ENCODE measurements around the gene TRHDE. TPM values are rescaled to one million over a fixed set of nuclear protein-coding genes. Genes with fewer than 3 reads are reported as not detected.
"Not testable (repeated sequence)": the region's sequence is repeated elsewhere in the genome, so short reads cannot be mapped to it uniquely, and the experiment has no call there.

Gene TRHDE
- total and polyA plus RNA-seq, 9 donors, result 0.29 to 2.3 (median 0.49) TPM

DNA sequence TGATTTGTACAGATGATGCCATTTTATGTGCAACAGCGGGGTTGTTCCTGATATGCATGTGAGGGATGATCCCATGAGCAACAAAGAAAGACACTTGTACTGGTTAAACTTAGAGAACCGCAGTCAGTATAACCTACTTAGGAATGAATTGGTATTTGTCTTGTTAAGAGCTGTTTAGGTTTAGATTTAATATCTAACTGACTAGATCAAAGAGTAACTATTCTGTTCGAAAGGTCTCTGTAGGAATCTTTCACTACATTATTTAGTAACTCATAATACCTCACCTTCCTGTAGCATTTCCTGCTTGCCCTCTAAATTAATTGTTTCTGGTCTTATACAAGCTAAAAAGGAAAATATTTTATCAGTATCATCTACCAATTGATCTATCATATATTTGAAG lies 350.4 kb downstream of the TRHDE start:
- no peak overlapping the region for H3K27ac ChIP-seq (ENCODE audit: low read length)
- H3K4me1 ChIP-seq (ENCODE audit: control insufficient read depth, insufficient read depth, low read length), result no peaks in the 10 kb centered on the region
- no peaks in the 10 kb centered on the region for H3K9me3 ChIP-seq (replicated peaks; ENCODE audit: control insufficient read depth, low read depth, low read length)
- no CpG with 5 or more reads among the region's 3 CpGs for WGBS (ENCODE audit: insufficient coverage)
- H3K4me3 ChIP-seq (ENCODE audit: low read length), result no peak overlapping the region
- DNase-seq, result no peak
- no peaks in the 10 kb centered on the region for H3K27me3 ChIP-seq (ENCODE audit: control insufficient read depth, insufficient read depth, low read length)
- H3K36me3 ChIP-seq (ENCODE audit: control insufficient read depth, insufficient read depth, low read length), result no peaks in the 10 kb centered on the region

DNA sequence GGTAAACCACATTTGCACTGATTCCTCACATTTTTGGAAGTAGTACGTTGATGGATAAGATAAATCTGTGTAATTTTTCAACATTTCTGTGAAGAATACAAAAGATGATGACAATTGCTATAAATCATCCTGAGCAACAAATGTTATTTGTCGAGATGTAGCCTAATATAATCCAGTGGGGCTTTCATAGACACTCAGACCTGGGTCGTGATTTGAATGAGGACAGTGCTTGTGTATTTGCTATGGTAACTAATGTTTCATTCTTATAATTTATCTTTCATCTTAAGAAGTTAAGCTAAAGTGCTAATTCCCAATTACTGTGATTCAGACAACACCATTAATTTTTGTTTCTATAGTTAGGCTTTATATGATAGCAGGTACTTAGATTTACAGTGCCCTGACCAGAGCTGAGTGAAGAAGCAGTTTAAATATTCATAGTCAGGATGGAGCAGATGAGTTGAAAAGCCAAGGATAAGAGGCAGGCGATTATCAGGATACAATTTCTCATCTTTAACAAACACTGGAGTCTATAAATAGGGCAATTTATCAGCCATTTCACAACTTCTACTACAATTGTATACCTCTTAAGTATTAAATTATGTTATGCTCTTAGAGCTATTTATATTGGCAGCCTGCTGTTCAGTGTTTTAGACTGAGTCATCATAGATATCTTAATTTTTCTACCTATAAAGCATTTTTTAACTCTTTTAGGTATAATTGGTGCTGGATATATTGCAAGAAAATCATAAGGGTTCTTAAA lies 359.9 kb downstream of the TRHDE start:
- no peak for DNase-seq
- Histone ChIP-seq H3K27ac (ENCODE audit: low read length) (no peak overlapping the region), H3K4me3 (ENCODE audit: low read length) (no peak overlapping the region), H3K9me3 (replicated peaks; ENCODE audit: control insufficient read depth, low read depth, low read length) (no peaks in the 10 kb centered on the region), H3K27me3 (ENCODE audit: control insufficient read depth, insufficient read depth, low read length) (no peaks in the 10 kb centered on the region), H3K36me3 (ENCODE audit: control insufficient read depth, insufficient read depth, low read length) (no peaks in the 10 kb centered on the region), H3K4me1 (ENCODE audit: control insufficient read depth, insufficient read depth, low read length) (no peaks in the 10 kb centered on the region)
- WGBS (ENCODE audit: insufficient coverage), result no CpG with 5 or more reads among the region's 4 CpGs

DNA sequence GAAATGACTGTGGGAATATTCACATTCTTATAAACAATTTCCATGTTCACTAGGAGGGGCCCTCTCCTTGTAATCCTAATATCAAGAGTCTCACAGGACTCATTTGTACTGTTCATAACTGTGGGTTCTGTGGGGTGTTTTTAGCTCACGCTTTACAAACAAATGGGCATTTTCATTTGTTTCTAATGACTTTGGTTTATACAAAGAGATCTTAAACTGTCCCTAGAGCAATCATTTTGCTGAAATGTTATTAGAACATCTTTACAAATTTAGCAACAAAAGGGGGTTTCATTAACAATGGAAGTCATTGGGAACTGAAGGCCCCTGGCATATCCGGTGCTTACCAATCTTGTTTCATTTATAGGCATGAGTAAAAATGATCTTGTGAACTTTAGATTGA lies 370.5 kb downstream of the TRHDE start:
- Histone ChIP-seq H3K27ac (ENCODE audit: low read length) (no peak overlapping the region), H3K4me3 (ENCODE audit: low read length) (no peak overlapping the region), H3K27me3 (ENCODE audit: control insufficient read depth, insufficient read depth, low read length) (no peaks in the 10 kb centered on the region), H3K4me1 (ENCODE audit: control insufficient read depth, insufficient read depth, low read length) (no peaks in the 10 kb centered on the region), H3K36me3 (ENCODE audit: control insufficient read depth, insufficient read depth, low read length) (no peaks in the 10 kb centered on the region), H3K9me3 (replicated peaks; ENCODE audit: control insufficient read depth, low read depth, low read length) (no peaks in the 10 kb centered on the region)
- DNase-seq, result no peak
- no CpG with 5 or more reads among the region's 2 CpGs for WGBS (ENCODE audit: insufficient coverage)

- H3K27me3 ChIP-seq (ENCODE audit: control insufficient read depth, insufficient read depth, low read length), result no peaks in the 10 kb centered on the region
- no peak overlapping the region for H3K27ac ChIP-seq (ENCODE audit: low read length)
- H3K36me3 ChIP-seq (ENCODE audit: control insufficient read depth, insufficient read depth, low read length), result no peaks in the 10 kb centered on the region
- no peak overlapping the region for H3K4me3 ChIP-seq (ENCODE audit: low read length)
- no peak for DNase-seq
- no peaks in the 10 kb centered on the region for H3K9me3 ChIP-seq (replicated peaks; ENCODE audit: control insufficient read depth, low read depth, low read length)
- no peaks in the 10 kb centered on the region for H3K4me1 ChIP-seq (ENCODE audit: control insufficient read depth, insufficient read depth, low read length)
Observed at GRCh38 chr12:72647139-72647538, 375.0 kb downstream of the TRHDE start.

DNA sequence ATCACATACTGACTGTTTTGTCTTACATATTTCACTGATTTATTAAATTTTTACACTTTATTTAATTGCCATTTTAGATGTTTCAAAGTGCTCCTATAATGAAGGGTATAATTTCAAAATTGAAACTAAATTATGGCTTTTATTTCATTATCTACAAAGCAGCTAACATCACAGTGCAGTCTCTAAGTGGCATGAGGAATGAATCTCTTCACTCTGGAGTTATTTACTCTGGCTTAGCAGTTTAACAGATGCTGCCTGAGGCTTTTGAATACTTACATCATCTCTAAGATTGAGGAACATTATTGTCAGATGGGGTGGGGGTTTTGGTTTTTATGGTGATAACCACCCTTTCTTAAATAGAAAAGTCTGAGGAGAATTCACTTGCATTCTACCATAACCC lies 386.4 kb downstream of the TRHDE start:
- Histone ChIP-seq H3K27ac (ENCODE audit: low read length) (no peak overlapping the region), H3K4me1 (ENCODE audit: control insufficient read depth, insufficient read depth, low read length) (no peaks in the 10 kb centered on the region), H3K9me3 (replicated peaks; ENCODE audit: control insufficient read depth, low read depth, low read length) (no peaks in the 10 kb centered on the region), H3K27me3 (ENCODE audit: control insufficient read depth, insufficient read depth, low read length) (no peaks in the 10 kb centered on the region), H3K36me3 (ENCODE audit: control insufficient read depth, insufficient read depth, low read length) (no peaks in the 10 kb centered on the region), H3K4me3 (ENCODE audit: low read length) (no peak overlapping the region)
- DNase-seq, result no peak

DNA sequence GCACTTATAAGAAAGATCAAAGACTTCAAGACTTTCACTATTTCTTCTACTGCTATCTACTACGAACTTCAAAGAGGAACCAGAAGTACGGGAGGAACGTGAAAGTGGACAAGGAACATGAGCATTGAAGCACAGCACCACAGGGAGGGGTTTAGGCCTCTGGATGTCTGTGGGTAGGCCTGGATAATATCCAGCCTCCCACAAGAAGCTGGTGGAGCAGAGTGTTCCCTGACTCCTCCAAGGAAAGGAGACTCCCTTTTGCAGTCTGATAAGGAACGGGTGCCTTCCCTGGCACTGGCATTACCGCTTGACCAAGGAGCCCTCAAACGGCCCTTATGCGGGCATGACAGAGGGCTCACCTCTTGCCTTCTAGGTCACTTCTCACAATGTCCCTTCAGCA lies 388.0 kb downstream of the TRHDE start:
- H3K36me3 ChIP-seq (ENCODE audit: control insufficient read depth, insufficient read depth, low read length); DNase-seq; H3K4me1 ChIP-seq (ENCODE audit: control insufficient read depth, insufficient read depth, low read length); H3K27me3 ChIP-seq (ENCODE audit: control insufficient read depth, insufficient read depth, low read length); H3K9me3 ChIP-seq (replicated peaks; ENCODE audit: control insufficient read depth, low read depth, low read length); H3K4me3 ChIP-seq (ENCODE audit: low read length); H3K27ac ChIP-seq (ENCODE audit: low read length): not testable (repeated sequence)
- no CpG with 5 or more reads among the region's 7 CpGs for WGBS (ENCODE audit: insufficient coverage)

DNA sequence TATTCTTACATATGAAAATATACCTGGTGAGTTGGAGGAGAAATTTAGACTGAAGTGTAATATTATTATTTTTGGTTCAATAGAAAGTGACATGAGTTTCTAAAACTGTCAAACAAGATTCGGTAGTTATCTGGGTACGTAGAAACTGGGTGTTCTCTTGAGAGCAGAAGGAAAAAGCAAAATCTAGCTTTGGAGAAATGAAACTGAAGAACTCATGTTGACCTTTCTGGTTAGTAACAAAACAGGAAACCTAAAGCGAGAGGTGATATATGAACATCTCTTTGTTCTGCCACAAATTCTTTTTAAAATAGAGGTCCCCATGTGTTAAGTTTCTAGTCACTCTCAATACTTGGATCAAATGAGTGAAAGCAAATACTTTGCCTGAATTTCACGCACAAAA lies 401.7 kb downstream of the TRHDE start:
- H3K27ac ChIP-seq (ENCODE audit: low read length), result no peak overlapping the region
- H3K4me3 ChIP-seq (ENCODE audit: low read length), result no peak overlapping the region
- H3K9me3 ChIP-seq (replicated peaks; ENCODE audit: control insufficient read depth, low read depth, low read length), result no peaks in the 10 kb centered on the region
- no peaks in the 10 kb centered on the region for H3K36me3 ChIP-seq (ENCODE audit: control insufficient read depth, insufficient read depth, low read length)
- 70% methylated on average over 2 of the region's 4 CpGs for WGBS (ENCODE audit: insufficient coverage)
- no peaks in the 10 kb centered on the region for H3K4me1 ChIP-seq (ENCODE audit: control insufficient read depth, insufficient read depth, low read length)
- DNase-seq, result peak; percentile 57
- H3K27me3 ChIP-seq (ENCODE audit: control insufficient read depth, insufficient read depth, low read length), result no peaks in the 10 kb centered on the region

GRCh38 chr12:72676556-72676955 lies 404.4 kb downstream of the TRHDE start:
- Histone ChIP-seq H3K9me3 (replicated peaks; ENCODE audit: control insufficient read depth, low read depth, low read length) (no peaks in the 10 kb centered on the region), H3K36me3 (ENCODE audit: control insufficient read depth, insufficient read depth, low read length) (no peaks in the 10 kb centered on the region), H3K4me1 (ENCODE audit: control insufficient read depth, insufficient read depth, low read length) (no peaks in the 10 kb centered on the region), H3K27ac (ENCODE audit: low read length) (no peak overlapping the region), H3K27me3 (ENCODE audit: control insufficient read depth, insufficient read depth, low read length) (no peaks in the 10 kb centered on the region), H3K4me3 (ENCODE audit: low read length) (no peak overlapping the region)
- DNase-seq, result no peak
- no CpG with 5 or more reads among the region's 1 CpG for WGBS (ENCODE audit: insufficient coverage)

- DNase-seq, result no peak
- Histone ChIP-seq H3K27me3 (ENCODE audit: control insufficient read depth, insufficient read depth, low read length) (no peaks in the 10 kb centered on the region), H3K4me3 (ENCODE audit: low read length) (no peak overlapping the region), H3K27ac (ENCODE audit: low read length) (no peak overlapping the region), H3K36me3 (ENCODE audit: control insufficient read depth, insufficient read depth, low read length) (no peaks in the 10 kb centered on the region), H3K4me1 (ENCODE audit: control insufficient read depth, insufficient read depth, low read length) (no peaks in the 10 kb centered on the region), H3K9me3 (replicated peaks; ENCODE audit: control insufficient read depth, low read depth, low read length) (no peaks in the 10 kb centered on the region)
Observed at GRCh38 chr12:72677139-72677538, 405.0 kb downstream of the TRHDE start.

GRCh38 chr12:72677846-72678245 lies 405.7 kb downstream of the TRHDE start:
- Histone ChIP-seq H3K27ac (ENCODE audit: low read length) (no peak overlapping the region), H3K36me3 (ENCODE audit: control insufficient read depth, insufficient read depth, low read length) (no peaks in the 10 kb centered on the region), H3K27me3 (ENCODE audit: control insufficient read depth, insufficient read depth, low read length) (no peaks in the 10 kb centered on the region), H3K4me1 (ENCODE audit: control insufficient read depth, insufficient read depth, low read length) (no peaks in the 10 kb centered on the region), H3K9me3 (replicated peaks; ENCODE audit: control insufficient read depth, low read depth, low read length) (no peaks in the 10 kb centered on the region), H3K4me3 (ENCODE audit: low read length) (no peak overlapping the region)
- DNase-seq, result no peak
- no CpG with 5 or more reads among the region's 2 CpGs for WGBS (ENCODE audit: insufficient coverage)

DNA sequence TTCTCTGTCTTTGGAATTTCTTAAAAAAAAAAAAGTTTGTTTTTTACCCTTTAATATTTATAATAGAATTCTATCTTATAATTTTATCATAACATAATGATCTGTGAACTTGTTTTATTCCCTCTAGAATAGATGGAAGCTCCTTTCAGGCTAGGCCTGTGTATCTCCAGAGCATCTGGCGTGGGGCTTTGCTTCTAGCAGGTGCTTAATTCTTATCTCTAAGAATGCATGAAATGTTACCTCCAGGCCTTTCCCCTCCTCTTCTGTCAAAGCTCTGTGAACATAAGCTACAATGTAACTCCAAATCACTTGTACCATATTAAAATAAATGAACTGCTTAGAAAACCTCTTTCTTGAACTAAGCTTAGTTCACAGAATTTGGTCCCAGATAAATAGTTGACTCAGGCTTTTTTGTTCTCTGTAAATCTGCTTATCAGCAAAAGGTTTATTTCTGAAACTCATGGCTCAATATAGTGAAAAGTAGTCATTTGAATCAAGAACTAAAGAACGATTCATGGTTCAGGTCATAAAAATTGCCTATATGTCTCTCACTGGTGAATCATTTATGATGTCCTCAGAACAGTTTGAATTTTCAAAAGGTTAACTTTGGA lies 407.1 kb downstream of the TRHDE start:
- H3K4me3 ChIP-seq (ENCODE audit: low read length), result no peak overlapping the region
- no peaks in the 10 kb centered on the region for H3K27me3 ChIP-seq (ENCODE audit: control insufficient read depth, insufficient read depth, low read length)
- no peaks in the 10 kb centered on the region for H3K9me3 ChIP-seq (replicated peaks; ENCODE audit: control insufficient read depth, low read depth, low read length)
- H3K27ac ChIP-seq (ENCODE audit: low read length), result no peak overlapping the region
- H3K36me3 ChIP-seq (ENCODE audit: control insufficient read depth, insufficient read depth, low read length), result no peaks in the 10 kb centered on the region
- no peaks in the 10 kb centered on the region for H3K4me1 ChIP-seq (ENCODE audit: control insufficient read depth, insufficient read depth, low read length)
- DNase-seq, result no peak
- 80% methylated on average over 1 of the region's 2 CpGs for WGBS (ENCODE audit: insufficient coverage)

Data from muscle of leg (tissue), 11 donors.